ENCODE measurements around the gene ERN1.

ERN1 gene

DNA sequence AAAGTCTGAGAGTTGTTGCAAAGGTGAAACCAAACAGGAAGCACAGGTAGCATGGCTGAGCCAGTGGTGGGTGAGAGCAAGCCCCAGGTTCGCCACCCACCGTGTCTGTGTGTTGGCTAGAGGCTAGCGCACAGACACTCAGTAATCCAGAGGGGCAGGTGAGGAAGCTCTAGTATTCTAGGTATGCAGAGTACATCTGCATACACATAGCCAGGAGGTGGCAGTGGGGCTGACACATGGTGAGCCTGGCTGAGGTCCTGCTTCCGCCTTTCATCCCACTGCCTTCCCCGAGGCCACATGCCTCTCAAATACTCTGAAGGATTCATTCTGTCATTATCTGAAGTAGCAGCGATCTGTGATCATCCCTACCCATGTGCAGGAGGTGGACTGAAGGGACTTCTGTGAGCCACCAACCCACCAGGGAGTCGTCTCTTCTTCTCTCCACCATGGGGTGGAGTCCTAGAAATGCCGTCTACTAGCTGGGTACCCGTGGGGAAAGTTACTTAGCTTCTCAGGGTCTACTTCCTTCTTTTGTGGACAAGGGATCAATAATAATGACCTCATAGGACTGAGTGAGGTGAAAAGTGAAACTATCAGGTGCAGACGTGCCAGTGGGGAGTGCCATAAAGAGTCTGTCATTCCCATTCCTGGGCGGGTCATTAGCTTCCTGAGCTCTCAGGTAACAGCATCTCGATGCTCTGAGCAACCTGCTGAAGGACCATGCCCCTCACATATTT, 73.5 kb downstream of the ERN1 start:
- FAIRE-seq, result no peak

DNA sequence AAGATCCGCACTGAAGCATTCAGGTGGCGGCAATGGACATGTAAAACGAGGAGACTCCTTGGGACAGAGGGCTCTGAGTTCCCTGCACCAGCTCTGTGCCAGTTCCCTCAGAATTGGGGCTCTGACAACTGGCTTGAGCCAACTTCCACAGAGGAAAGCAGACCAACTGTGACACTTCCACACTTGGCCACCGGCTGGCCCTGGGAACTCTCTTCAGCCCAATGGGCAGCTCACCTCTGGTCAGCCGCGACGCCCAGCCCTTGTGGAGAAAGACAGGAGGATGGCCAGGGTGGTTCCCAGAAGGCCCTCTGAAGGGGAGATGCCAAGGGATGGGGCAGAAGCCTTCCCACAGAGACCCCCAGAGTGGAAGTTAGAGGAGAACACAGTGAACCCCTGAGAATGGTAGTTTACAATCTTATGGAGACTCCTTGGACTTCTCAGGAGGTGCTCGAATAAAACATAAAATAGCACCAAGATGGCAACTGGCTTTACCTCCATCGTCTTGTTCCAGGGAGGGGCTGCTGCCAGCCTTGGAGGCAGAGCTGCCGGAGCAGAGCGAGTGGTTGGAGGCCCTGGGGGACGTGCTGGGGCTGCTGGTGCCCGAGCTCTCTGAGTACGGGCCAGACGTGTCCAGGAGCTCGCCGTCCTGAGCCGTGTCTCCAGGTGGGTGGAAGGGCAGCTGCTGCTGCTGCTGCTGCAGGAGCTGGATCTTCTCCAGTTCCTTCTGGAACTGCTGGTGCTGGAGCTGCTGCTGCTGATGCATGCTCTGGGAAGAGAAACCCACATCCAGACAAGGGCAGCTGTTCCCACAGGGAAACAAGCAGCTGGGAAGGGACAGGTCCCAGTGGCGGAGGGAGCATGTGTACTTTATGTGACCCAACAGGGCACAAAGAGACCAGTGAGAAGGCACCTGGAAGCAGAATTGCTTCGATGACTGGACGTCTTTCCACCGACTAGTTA, 74.5 kb downstream of the ERN1 start:
- FAIRE-seq, result no peak

- FAIRE-seq, result no peak
Observed at GRCh38 chr17:64054304-64054703, 75.6 kb downstream of the ERN1 start.

DNA sequence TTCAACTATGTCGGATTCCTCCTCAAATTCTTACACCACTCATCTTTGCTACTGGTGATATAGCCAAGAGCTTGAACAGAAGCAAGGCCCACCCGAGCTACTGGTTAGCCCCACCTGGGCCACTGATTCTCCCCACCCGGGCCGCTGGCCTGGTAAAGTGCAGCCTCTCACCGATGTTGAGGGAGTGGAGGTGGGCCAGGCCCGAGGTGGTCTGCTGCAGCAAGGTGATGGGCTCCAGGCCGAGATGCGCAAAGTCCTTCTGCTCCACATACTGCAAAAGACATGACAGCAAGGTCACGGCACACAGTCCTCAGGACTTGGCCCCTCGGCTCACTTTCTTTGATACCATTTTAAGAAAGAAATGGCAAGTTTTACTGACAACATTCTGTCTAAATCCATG, 76.8 kb downstream of the ERN1 start:
- no peak for FAIRE-seq

GRCh38 chr17:64051153-64051552, 78.8 kb downstream of the ERN1 start:
- no peak for FAIRE-seq

- FAIRE-seq, result no peak
Observed at GRCh38 chr17:64048805-64049204, 81.1 kb downstream of the ERN1 start.

- FAIRE-seq, result no peak
Observed at GRCh38 chr17:64045176-64045575, 84.8 kb downstream of the ERN1 start.

DNA sequence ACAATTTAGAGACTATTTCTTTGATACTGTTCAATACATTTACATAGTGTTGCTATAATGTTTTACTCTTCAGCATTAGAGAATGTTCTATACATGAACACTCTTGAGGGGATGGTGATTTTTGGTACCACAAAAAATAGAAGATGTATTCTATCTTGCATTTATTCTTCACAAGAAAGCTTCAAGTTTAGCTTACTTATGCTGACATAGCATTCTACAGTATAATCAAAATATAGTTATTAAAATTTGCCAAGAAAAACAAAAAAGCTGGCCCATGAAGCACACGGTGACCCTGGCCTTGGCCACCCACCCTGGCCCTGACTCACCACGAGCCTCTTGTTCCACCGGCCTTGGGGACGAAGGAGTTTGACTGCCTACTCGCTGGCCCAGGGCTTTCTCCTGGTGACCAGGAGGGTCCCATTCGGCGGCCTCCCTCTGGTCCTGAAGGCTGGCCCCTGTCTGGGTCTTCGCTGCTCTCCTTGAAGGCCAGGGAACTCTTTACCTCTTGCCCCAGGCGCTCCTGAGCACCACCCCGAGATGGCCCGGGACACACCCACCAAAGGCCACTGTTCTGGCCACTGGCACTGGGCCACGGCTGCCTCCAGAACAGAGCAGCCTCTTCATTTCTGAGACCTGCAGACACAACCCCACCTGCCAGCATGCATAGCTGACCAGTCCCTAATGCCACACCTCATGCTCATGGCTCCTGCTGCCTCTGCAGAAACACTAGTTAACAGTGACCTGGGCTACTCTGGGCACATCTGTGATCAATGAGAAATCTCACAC, 87.1 kb downstream of the ERN1 start:
- no peak for FAIRE-seq

GRCh38 chr17:64041912-64042311, 88.0 kb downstream of the ERN1 start:
- no peak for FAIRE-seq

DNA sequence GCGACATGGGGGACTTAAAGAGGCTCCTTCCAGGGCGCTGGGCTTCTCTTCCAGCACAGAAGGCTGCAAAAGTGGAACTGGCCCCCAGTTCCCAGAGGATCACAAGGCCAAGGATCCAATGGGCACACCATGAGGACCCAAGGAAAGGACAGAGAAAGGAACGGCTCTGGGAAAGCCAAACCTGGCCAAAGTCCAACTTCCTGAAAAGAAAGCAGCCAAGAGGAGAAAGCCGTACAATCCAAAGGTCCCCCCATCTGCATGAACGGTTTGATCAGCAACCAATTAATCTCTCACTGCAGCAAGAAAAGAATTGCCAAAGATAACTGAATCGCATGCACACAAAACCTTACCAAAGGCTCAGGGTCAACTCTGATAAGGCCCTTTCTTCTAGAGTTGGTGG, 89.7 kb downstream of the ERN1 start:
- FAIRE-seq, result no peak

GRCh38 chr17:64039106-64039400, 90.9 kb downstream of the ERN1 start:
- no peak for FAIRE-seq

DNA sequence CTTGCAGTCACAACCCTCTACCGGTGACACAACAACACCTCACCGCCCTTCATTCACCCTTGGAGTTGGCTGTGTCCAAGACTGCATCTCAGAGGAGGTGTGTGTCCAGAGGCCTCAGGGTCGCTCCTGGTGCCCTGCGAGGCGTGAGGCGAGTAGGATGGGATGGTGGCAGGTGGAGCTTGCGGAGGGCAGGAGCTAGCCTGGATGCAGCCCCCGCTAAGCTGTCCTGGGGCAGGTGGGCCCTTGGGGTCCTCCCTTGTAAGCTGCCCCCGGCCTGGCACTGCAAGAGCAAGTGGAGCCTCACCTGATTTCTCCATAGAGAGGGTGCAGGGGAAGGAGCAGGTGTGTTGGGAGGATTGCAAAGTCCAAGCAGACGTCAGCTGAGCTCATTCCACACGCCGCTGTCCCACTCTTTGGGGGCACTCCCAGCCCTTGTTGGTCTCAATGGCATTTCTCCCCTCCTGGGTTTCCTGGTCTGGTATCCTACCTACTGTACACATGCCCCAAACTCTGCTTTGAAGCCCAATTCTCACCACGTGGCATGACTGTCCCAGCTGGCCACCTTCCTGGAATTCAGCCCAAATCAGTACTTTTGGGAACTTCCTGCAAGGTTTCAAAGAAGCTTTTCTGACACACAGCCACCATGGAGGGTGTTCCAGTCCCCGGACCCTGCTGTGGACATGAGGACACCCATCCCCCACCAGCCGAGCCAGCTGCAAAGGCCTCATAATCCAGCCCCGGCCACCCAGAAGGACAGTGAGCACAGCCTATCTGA, 91.4 kb downstream of the ERN1 start:
- FAIRE-seq, result no peak

GRCh38 chr17:64037802-64038201, 92.1 kb downstream of the ERN1 start:
- FAIRE-seq, result no peak

- no peak for FAIRE-seq
Observed at GRCh38 chr17:64037180-64037579, 92.8 kb downstream of the ERN1 start.

DNA sequence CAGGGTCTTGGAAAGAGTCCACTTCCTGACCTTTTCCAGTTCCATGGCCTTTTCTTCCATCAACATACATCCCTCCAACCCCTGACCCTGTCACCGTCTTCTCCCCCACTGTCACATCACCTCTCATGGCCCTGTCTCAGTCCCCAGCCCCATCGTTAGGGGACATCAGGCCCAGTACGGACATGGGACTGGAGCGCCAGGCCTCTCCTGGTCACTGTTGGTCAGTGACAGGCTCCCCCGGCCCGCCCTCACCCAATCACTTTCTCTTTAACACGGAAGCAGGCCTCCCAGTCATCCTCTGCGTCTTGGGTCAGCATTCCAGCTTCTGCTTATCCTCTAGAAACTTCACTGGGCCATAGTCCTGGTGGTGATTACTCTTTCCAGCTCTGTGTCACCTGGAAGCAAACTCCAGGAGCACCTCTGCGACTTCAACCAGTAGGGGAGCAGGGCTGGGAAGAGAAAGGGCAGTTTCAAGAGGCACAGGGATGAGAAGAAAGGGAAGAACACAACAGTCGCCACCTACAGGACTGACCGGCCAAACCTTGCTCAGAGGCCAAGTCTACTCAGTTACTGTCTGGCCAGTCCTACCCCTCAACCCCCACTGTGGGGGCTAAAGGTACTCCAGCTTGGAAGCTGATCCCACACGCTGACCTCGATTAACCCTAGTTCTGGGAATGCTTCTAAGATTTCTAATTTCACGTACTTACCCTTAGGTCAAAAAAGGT, 93.6 kb downstream of the ERN1 start:
- FAIRE-seq, result no peak

DNA sequence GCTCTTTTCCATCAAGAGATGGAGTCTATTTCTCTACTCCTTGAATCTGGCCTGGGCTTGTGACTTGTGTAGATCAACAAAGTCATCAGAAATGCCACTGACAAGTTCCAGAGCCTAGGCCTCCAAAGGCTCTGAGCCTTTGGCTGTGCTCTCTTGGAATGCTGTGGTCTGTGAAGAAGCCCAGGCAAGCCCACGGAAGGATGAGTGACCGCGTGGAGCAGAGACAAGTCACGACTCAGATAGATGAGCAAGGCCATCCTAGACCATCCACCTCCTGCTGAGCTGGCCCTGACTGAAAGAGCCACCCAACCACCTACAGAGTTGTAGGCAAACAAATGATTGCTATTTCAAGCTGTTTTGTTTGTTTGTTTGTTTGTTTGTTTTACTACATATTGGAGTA, 97.9 kb downstream of the ERN1 start:
- no peak for FAIRE-seq

DNA sequence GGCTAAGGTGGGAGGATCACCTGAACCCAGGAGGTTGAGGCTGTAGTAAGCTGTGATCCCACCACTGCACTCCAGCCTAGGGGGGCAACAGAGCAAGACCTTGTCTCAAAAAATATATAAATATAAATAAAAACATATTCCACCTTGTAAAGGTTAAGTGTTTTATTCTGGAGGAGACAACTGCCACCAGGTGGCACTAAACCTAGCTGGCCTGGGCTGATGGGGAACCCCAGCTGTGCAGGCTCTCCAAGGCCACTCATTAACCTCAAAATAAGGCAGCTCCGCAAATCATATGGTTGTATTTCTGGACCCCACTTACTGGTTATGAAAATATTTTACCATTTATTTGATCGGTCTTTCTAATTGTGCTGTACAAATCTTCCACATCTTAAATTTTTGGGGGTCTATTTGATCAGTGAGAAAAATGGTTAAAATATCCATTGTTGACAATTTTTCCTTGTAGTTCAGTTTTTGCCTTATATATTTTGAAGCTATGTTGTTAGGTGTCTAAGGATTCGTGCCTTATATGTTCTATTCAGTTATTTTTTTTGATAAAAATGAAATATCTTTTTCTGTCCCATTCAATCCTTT, 101.0 kb downstream of the ERN1 start:
- FAIRE-seq, result no peak

- FAIRE-seq, result no peak
Observed at GRCh38 chr17:64025732-64026294, 104.1 kb downstream of the ERN1 start.

- FAIRE-seq, result no peak
Observed at GRCh38 chr17:64024781-64025731, 104.9 kb downstream of the ERN1 start.

DNA sequence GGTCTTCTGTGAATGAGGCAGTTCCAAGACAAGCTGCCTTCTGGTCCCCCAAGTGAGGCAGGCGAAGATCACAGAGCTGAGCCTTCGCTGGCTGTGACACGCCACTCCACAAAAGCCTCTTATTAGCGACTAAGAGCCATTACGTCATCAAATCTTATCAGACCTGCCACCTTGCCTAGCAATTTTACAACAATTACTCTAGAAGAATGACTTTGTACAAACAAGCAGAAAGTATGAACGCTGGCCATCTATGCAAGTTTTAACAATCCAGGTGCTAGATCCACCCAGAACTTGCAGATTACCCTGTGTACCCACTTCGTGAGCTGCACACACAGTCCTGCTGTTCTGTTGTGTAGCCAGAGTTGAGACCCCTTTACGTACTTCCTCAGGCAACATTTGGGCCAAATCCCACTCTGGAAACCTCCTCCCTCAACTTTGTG, 105.7 kb downstream of the ERN1 start:
- no peak for FAIRE-seq

Data from islet of Langerhans (tissue), 1 donor.